H1 (cell line): ENCODE results near the gene MYH9. TPM values are rescaled to one million over a fixed set of nuclear protein-coding genes. Genes with fewer than 3 reads are reported as not detected.

ENCODE experiments used
- CTCF ChIA-PET: fragments of 300-600 bp; sonication (Branson Sonifier 250); formaldehyde crosslinking; loops from one replicate; lab custom pipeline; 2021; ENCODE audit not compliant: partially characterized antibody; lab: Charles Lee
- POLR2A ChIA-PET: fragments of 300-600 bp; sonication (Branson Sonifier 250); formaldehyde crosslinking; loops from one replicate; lab custom pipeline; 2021; ENCODE audit warnings: inconsistent platforms; ENCODE audit not compliant: partially characterized antibody; lab: Charles Lee
- DNase-seq, 2 experiments: peaks; one replicate each; pipeline versions ENCODE4 v3.0.0 to v3.0.0-alpha.2; 2010 to 2022; ENCODE audit warnings: low spot score in 2 of 2, low read depth in 1 of 2, mixed read lengths in 1 of 2
- FAIRE-seq: peaks from 2 replicates; lab custom pipeline; 2011; peaks lifted over from hg19 to GRCh38; lab: Jason Lieb, UNC
- H2AFZ ChIP-seq: 2 replicates; pipeline ENCODE4 v1.8.1; 2012; ENCODE audit warnings: low read length, inconsistent platforms
- H2AK5ac ChIP-seq: 2 replicates; pipeline ENCODE4 v1.6.1; 2013; ENCODE audit warnings: low read depth, low read length
- H2BK120ac ChIP-seq: replicated peaks from 2 replicates; pipeline ENCODE3; 2013; ENCODE audit warnings: low read depth, low read length, inconsistent platforms
- H2BK12ac ChIP-seq: 2 replicates; pipeline ENCODE4 v1.6.1; 2013; ENCODE audit warnings: low read depth, low read length
- H2BK15ac ChIP-seq: 2 replicates; pipeline ENCODE4 v1.6.1; 2013; ENCODE audit warnings: low read length
- H2BK20ac ChIP-seq: 2 replicates; pipeline ENCODE4 v1.6.1; 2013; ENCODE audit warnings: low read length
- H2BK5ac ChIP-seq: 2 replicates; pipeline ENCODE4 v1.6.1; 2013; ENCODE audit warnings: low read depth, low read length
- H3K14ac ChIP-seq: 2 replicates; pipeline ENCODE4 v1.6.1; 2013; ENCODE audit warnings: inconsistent platforms; ENCODE audit not compliant: insufficient read length
- H3K18ac ChIP-seq: 2 replicates; pipeline ENCODE4 v1.6.1; 2013; ENCODE audit warnings: low read length; ENCODE audit errors: extremely low read depth
- H3K23ac ChIP-seq: 2 replicates; pipeline ENCODE4 v1.6.1; 2013; ENCODE audit warnings: inconsistent platforms; ENCODE audit not compliant: insufficient read length
- H3K23me2 ChIP-seq: 2 replicates; pipeline ENCODE4 v1.6.1; 2013; ENCODE audit warnings: low read depth, low read length
- H3K27ac ChIP-seq: 2 replicates; pipeline ENCODE4 v1.6.1; 2011; ENCODE audit warnings: low read depth, low read length, inconsistent platforms
- H3K27me3 ChIP-seq, 4 experiments: replicated peaks in 1 of 4; 1 replicate in 1 of 4; 2 replicates in 3 of 4; pipeline versions ENCODE4 v1.6.1 to v1.8.1; 2011 to 2013; ENCODE audit warnings: low read length in 3 of 4, mild to moderate bottlenecking in 3 of 4, inconsistent platforms in 2 of 4, mixed read lengths in 2 of 4, moderate library complexity in 1 of 4; ENCODE audit not compliant: control insufficient read depth in 3 of 4, insufficient read depth in 3 of 4; ENCODE audit errors: extremely low read depth in 1 of 4
- H3K36me3 ChIP-seq, 4 experiments: 2 replicates each; pipeline versions ENCODE4 v1.6.1 to v1.8.1; 2011 to 2013; ENCODE audit warnings: mild to moderate bottlenecking in 4 of 4, low read length in 3 of 4, moderate library complexity in 2 of 4, control low read depth in 1 of 4, inconsistent platforms in 1 of 4; ENCODE audit not compliant: insufficient read depth in 4 of 4, control insufficient read depth in 2 of 4
- H3K4ac ChIP-seq: replicated peaks from 2 replicates; pipeline ENCODE3; 2013; ENCODE audit warnings: low read length, low read depth, mixed read lengths, inconsistent platforms; ENCODE audit not compliant: insufficient read length
- H3K4me1 ChIP-seq, 4 experiments: replicated peaks in 1 of 4; 1 replicate in 1 of 4; 2 replicates in 3 of 4; pipeline versions ENCODE4 v1.6.1 to v1.8.1; 2011 to 2013; ENCODE audit warnings: low read length in 3 of 4, inconsistent platforms in 2 of 4, mixed read lengths in 1 of 4; ENCODE audit not compliant: insufficient read depth in 4 of 4, control insufficient read depth in 3 of 4
- H3K4me2 ChIP-seq, 2 experiments: 2 replicates each; pipeline versions ENCODE4 v1.6.1 to v1.8.1; 2011 to 2013; ENCODE audit warnings: low read depth in 2 of 2, low read length in 2 of 2, control low read depth in 1 of 2, inconsistent platforms in 1 of 2, mild to moderate bottlenecking in 1 of 2; ENCODE audit not compliant: insufficient read depth in 1 of 2
- H3K4me3 ChIP-seq, 4 experiments: fragments of 200-600, 300-600 bp in 1 of 4; sonication (generic), shearing (Covaris generic), sonication (Bioruptor Twin) in 1 of 4; 2 replicates each; pipeline versions ENCODE4 v1.5.1 to v1.8.1; 2011 to 2016; ENCODE audit warnings: low read length in 4 of 4, low read depth in 3 of 4, control low read depth in 2 of 4, inconsistent platforms in 2 of 4, mild to moderate bottlenecking in 2 of 4, mixed read lengths in 1 of 4, moderate library complexity in 1 of 4; ENCODE audit not compliant: insufficient read depth in 2 of 4; ENCODE audit errors: extremely low read depth in 1 of 4
- H3K56ac ChIP-seq: replicated peaks from 2 replicates; pipeline ENCODE3; 2013; ENCODE audit warnings: low read depth, mild to moderate bottlenecking, mixed read lengths, low read length, inconsistent platforms; ENCODE audit not compliant: insufficient read length
- H3K79me1 ChIP-seq: 2 replicates; pipeline ENCODE4 v1.6.1; 2013; ENCODE audit warnings: low read depth, low read length, control low read depth
- H3K79me2 ChIP-seq, 2 experiments: 2 replicates each; pipeline versions ENCODE4 v1.6.1 to v1.8.1; 2012 to 2013; ENCODE audit warnings: low read length in 2 of 2, mild to moderate bottlenecking in 2 of 2, inconsistent platforms in 1 of 2; ENCODE audit not compliant: insufficient read depth in 2 of 2, control insufficient read depth in 1 of 2
- H3K9ac ChIP-seq, 4 experiments: replicated peaks in 1 of 4; 1 replicate in 1 of 4; 2 replicates in 3 of 4; pipeline versions ENCODE4 v1.6.1 to v1.8.1; 2011 to 2013; ENCODE audit warnings: low read depth in 3 of 4, low read length in 3 of 4, control low read depth in 2 of 4, mild to moderate bottlenecking in 2 of 4, moderate library complexity in 2 of 4, inconsistent platforms in 1 of 4; ENCODE audit errors: extremely low read depth in 1 of 4
- H3K9me3 ChIP-seq, 2 experiments: 2 replicates each; pipeline versions ENCODE4 v1.6.1 to v1.8.1; 2012 to 2013; ENCODE audit warnings: mild to moderate bottlenecking in 2 of 2, moderate library complexity in 2 of 2, control low read depth in 1 of 2, inconsistent platforms in 1 of 2, low read depth in 1 of 2, low read length in 1 of 2, mixed read lengths in 1 of 2; ENCODE audit not compliant: insufficient read depth in 2 of 2
- H4K20me1 ChIP-seq, 2 experiments: replicated peaks in 1 of 2; 2 replicates each; pipeline versions ENCODE3 to v1.8.1; 2011 to 2013; ENCODE audit warnings: inconsistent platforms in 2 of 2, low read length in 2 of 2, mild to moderate bottlenecking in 1 of 2; ENCODE audit not compliant: insufficient read depth in 2 of 2, control insufficient read depth in 1 of 2
- H4K5ac ChIP-seq: 2 replicates; pipeline ENCODE4 v1.6.1; 2013; ENCODE audit warnings: low read length, low read depth, mixed read lengths, inconsistent platforms; ENCODE audit not compliant: insufficient read length
- H4K8ac ChIP-seq: 2 replicates; pipeline ENCODE4 v1.8.0; 2013; ENCODE audit warnings: mild to moderate bottlenecking, moderate library complexity, low read length, inconsistent platforms; ENCODE audit not compliant: insufficient read depth; ENCODE audit errors: extremely low read depth
- H4K91ac ChIP-seq: replicated peaks from 2 replicates; pipeline ENCODE3; 2013; ENCODE audit warnings: low read length, mixed read lengths, inconsistent platforms; ENCODE audit not compliant: insufficient read length
- WGBS, 2 experiments: shearing (Covaris generic) in 1 of 2; methylation state at CpG; one replicate each; pipeline versions ENCODE4 v1.1.6 to v1.1.7; 2013 to 2015; ENCODE audit warnings: low lambda C conversion rate in 2 of 2, mixed read lengths in 2 of 2, inconsistent platforms in 1 of 2, low coverage in 1 of 2, missing lambda C conversion rate in 1 of 2; ENCODE audit not compliant: insufficient replicate concordance in 2 of 2, insufficient coverage in 1 of 2, insufficient read length in 1 of 2; ENCODE audit errors: extremely low coverage in 1 of 2, missing lambda C conversion rate in 1 of 2; 5-methylcytosine and 5-hydroxymethylcytosine counted together
- polyA plus RNA-seq, 7 experiments: library from polyadenylated mRNA; depleted of rRNA in 3 of 7; stranded (reverse) in 5 of 7; unstranded in 2 of 7; fragments of >200 nt in 5 of 7; fragments of 200-250 nt in 2 of 7; gene quantifications; 1 replicate in 5 of 7; 2 replicates in 1 of 7; 4 replicates in 1 of 7; pipeline versions ENCODE4 v1.2.1 to v1.2.3, GENCODE V29; 2011 to 2013; ENCODE audit warnings: missing spikeins in 2 of 7, mixed read lengths in 2 of 7
- total RNA-seq: library from RNA; stranded (reverse); fragmentation: NEBNext Ultra II Directional; extraction: Animal tissue kit (Norgen Biotek cat#: 25700); gene quantifications from 2 replicates; pipeline ENCODE4 v1.2.1, GENCODE V29; 2021

The MYH9 gene
- total and polyA plus RNA-seq, 2 of the 8 experiments (the other 6 are each of a cell fraction or from before 2014, with no cell fraction given): 24.9 to 322 TPM

- Histone ChIP-seq H3K9me3 (peaks cover 2 to 11% of the 10 kb centered on the region in 2 experiments; a peak in 1 of 4 replicates), H2BK15ac (no peak overlapping the region), H4K91ac (no peak overlapping the region), H2BK20ac (no peak overlapping the region), H4K8ac (no peak overlapping the region), H3K79me2 (no peaks in the 10 kb centered on the region), H3K23me2 (no peaks in the 10 kb centered on the region), H3K56ac (no peak overlapping the region), H3K79me1 (0 out of 2 replicates have a peak, but pooled peaks cover 3% of the 10 kb centered on the region), H4K20me1 (peaks cover 3 to 4% of the 10 kb centered on the region in 2 experiments), H3K4me3 (no peak overlapping the region), H2BK5ac (no peak overlapping the region; the same call in 1 of the 2 replicates), H3K23ac (no peak overlapping the region), H3K27ac (no peak overlapping the region), H3K27me3 (no peaks in the 10 kb centered on the region), H3K4me1 (no peaks in the 10 kb centered on the region), H3K4ac (no peak overlapping the region), H2BK120ac (no peak overlapping the region), H2AFZ (no peak overlapping the region), H3K9ac (no peak overlapping the region), H2BK12ac (no peak overlapping the region), H3K4me2 (no peak overlapping the region), H2AK5ac (no peak overlapping the region), H3K14ac (no peak overlapping the region), H3K18ac (no peak overlapping the region), H4K5ac (no peak overlapping the region), H3K36me3 (peaks cover 57 to 90% (median 82%) of the 10 kb centered on the region in 4 experiments)
- ChIA-PET POLR2A (interaction anchor here (1.1 to 2.0 kb wide), 4 partner anchors 9 to 39 kb away, joined by 3 to 6 read pairs (median 5); no protein-coding TSS in a partner anchor), CTCF (interaction anchor here (0.5 to 17.3 kb wide), 14 partner anchors 7 to 710 kb away, joined by 3 to 159 read pairs (median 3); no protein-coding TSS in a partner anchor)
- no peak for DNase-seq
- no peak for FAIRE-seq
- WGBS, 2 experiments: 92% methylated on average over 17 of the region's 17 CpGs; no CpG with 5 or more reads in 1 of the 2 experiments
Observed at GRCh38 chr22:36292823-36293530, 94.8 kb downstream of the MYH9 start.
